ENCODE measurements around the gene RALGAPA1.
"Not testable (repeated sequence)": the region's sequence is repeated elsewhere in the genome, so short reads cannot be mapped to it uniquely, and the experiment has no call there.

Gene RALGAPA1

GRCh38 chr14:35808638-35809563, at the start of gene RALGAPA1:
Gene RALGAPA1, minus strand, starts transcription at chr14:35809295. Its CDS starts 460 bp downstream, at chr14:35808835.
- peak; percentile 98 for ATAC-seq

GRCh38 chr14:35858521-35859209, 49.6 kb upstream of the RALGAPA1 start:
- no peak for ATAC-seq

GRCh38 chr14:35855876-35856481, 46.9 kb upstream of the RALGAPA1 start:
- ATAC-seq: no peak

GRCh38 chr14:35854696-35855270, 45.7 kb upstream of the RALGAPA1 start:
- no peak for ATAC-seq

- no peak for ATAC-seq
These were observed 44.1 kb upstream of the RALGAPA1 start for GRCh38 chr14:35853225-35853624.

GRCh38 chr14:35851823-35852222, 42.7 kb upstream of the RALGAPA1 start:
- ATAC-seq: no peak

- ATAC-seq: no peak
These were observed 40.0 kb upstream of the RALGAPA1 start for GRCh38 chr14:35849122-35849521.

- ATAC-seq: no peak
These were observed 38.5 kb upstream of the RALGAPA1 start for GRCh38 chr14:35847636-35848035.

GRCh38 chr14:35844494-35844893, 35.4 kb upstream of the RALGAPA1 start:
- ATAC-seq: no peak

- not testable (repeated sequence) for ATAC-seq
These were observed 33.1 kb upstream of the RALGAPA1 start for GRCh38 chr14:35842245-35842644.

- ATAC-seq: not testable (repeated sequence)
These were observed 32.6 kb upstream of the RALGAPA1 start for GRCh38 chr14:35841704-35842103.

GRCh38 chr14:35835208-35835982, 26.3 kb upstream of the RALGAPA1 start:
- no peak for ATAC-seq

- ATAC-seq: no peak
These were observed 20.4 kb upstream of the RALGAPA1 start for GRCh38 chr14:35829449-35829848.

GRCh38 chr14:35827678-35828472, 18.8 kb upstream of the RALGAPA1 start:
- no peak for ATAC-seq

- no peak for ATAC-seq
These were observed 17.9 kb upstream of the RALGAPA1 start for GRCh38 chr14:35826952-35827416.

GRCh38 chr14:35826218-35826951, 17.3 kb upstream of the RALGAPA1 start, which contains the start of gene BRMS1L:
Gene BRMS1L, plus strand, starts transcription at chr14:35826338. Its CDS starts 179 bp downstream, at chr14:35826517.
- peak; percentile 99 for ATAC-seq

GRCh38 chr14:35825968-35826217, 16.8 kb upstream of the RALGAPA1 start:
- no peak for ATAC-seq

- ATAC-seq: not testable (repeated sequence)
These were observed 15.5 kb upstream of the RALGAPA1 start for GRCh38 chr14:35824446-35825165.

- no peak for ATAC-seq
These were observed 13.4 kb upstream of the RALGAPA1 start for GRCh38 chr14:35822501-35822900.
